CD4-positive, alpha-beta T cell treated with Interleukin-17A for 1 hour (primary cell): ENCODE data around the gene PRRC2B.
"Not testable (repeated sequence)": the region's sequence is repeated elsewhere in the genome, so short reads cannot be mapped to it uniquely, and the experiment has no call there.

Experiments
- DNase-seq: peaks from one replicate; pipeline ENCODE4 v3.0.0-alpha.2; 2020

PRRC2B gene

DNA sequence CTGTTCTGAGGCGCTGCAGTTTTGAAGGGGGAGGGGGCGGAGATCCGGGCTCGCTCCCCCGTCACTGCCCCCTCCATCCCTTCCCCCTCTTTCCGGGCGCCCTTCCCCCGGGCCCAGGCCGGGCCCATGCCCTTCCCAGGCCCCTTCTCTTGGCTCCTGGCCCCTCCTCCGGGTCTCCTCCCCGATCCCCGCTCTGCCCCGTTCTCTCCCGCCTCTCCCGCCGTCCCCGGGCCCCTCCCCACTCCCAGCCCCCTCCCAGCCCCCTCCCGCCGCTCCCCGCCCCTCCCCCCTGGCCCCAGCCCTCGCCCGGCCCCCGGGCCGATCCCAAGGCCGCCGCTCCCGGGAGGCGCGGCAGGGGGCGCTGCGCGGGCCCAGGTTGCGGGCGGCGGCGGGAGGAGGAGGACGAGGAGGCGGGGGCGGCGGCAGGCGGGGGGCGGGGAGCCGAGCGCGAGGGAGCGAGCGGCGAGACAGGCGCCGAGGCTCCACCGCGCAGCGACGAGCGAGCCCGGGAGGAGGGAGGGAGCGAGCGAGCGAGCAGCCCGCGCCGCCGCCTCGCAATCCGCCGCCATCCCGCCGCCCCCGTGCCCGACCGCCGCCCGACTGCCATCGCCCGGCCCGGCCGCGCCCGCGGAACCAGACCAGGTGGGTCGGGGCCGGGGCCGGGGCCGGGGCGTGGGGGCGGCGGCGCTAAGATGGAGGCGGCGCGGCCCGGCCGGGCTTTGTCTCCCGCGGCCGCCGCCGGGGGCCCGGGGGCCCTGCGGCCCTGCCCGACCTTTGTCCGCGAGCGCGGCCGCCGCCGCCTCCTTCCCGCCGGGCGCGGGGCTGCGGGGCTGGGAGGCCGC lies at the start of gene PRRC2B:
PRRC2B (plus strand) TSS at position 465 of the 842 bp plus-strand sequence. CDS start 36,059 bp downstream, outside the sequence.
- DNase-seq: peak; percentile 85

DNA sequence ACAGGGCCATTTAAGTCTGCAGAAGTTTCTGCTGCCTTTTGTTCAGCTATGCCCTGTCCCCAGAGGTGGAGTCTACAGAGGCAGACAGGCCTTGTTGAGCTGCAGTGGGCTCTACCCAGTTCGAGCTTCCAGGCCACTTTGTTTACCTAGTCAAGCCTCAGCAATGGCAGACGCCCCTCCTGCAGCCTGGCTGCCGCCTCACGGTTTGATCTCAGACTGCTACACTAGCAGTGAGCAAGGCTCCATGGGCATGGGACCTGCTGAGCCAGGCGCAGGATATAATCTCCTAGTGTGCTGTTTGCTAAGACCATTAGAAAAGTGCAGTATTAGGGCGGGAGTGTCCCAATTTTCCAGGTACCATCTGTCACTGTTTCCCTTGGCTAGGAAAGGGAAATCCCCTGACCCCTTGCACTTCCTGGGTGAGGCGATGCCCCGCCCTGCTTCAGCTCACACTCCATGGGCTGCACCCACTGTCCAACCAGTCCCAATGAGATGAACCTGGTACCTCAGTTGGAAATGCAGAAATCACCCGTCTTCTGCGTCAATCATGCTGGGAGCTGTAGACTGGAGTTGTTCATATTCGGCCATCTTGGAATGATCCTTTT lies 48.9 kb upstream of the PRRC2B start:
- DNase-seq: not testable (repeated sequence)

DNA sequence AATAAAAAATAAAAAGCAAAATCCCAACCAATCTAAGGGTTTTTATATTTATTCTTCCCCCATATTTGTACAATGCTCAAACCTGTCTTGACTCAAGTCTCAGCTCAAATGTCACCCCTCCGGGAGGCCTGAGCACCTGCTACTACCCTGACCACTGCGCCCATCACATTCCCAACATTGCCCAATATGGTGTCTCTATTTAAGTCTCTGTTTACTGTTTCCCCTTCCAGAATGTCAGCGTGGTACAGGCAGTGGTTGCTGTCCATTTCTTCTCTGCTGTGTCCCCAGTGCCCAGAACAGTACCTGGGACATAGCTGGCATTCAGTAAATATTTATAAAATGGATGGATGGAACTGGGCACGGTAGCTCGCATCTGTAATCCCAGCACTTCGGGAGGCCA lies 47.3 kb upstream of the PRRC2B start:
- no peak for DNase-seq

DNA sequence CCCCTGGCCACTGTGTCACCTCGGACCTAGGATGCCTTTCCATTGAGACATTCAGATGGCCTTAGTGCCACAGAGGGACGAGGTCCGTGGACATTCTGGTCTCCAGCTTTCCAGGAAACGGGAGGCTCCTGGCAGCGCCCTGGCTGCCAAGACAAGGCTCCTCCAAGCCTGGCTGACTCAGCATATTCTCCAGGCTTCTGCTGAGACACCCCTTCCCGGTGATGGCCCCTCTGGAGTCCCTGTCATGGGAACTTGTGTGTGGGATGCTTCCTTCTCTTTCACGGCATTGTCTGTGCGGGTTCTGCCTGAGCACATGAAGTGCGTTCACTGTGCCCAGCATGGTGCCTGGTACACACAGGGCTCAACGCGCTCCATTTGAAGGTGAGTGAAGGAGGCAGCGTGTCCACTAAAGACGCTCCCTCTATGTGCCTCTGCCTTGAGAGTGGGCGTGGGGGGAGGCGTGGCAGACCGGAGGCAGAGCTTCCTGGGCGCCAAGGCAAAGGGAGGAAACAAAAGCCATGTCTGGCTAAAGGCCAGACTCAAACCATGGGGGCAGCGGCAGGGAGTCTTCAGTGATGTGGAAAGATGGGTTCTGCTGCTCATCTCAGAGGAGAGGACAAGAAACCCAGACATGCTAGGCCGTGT lies 46.4 kb upstream of the PRRC2B start:
- no peak for DNase-seq

DNA sequence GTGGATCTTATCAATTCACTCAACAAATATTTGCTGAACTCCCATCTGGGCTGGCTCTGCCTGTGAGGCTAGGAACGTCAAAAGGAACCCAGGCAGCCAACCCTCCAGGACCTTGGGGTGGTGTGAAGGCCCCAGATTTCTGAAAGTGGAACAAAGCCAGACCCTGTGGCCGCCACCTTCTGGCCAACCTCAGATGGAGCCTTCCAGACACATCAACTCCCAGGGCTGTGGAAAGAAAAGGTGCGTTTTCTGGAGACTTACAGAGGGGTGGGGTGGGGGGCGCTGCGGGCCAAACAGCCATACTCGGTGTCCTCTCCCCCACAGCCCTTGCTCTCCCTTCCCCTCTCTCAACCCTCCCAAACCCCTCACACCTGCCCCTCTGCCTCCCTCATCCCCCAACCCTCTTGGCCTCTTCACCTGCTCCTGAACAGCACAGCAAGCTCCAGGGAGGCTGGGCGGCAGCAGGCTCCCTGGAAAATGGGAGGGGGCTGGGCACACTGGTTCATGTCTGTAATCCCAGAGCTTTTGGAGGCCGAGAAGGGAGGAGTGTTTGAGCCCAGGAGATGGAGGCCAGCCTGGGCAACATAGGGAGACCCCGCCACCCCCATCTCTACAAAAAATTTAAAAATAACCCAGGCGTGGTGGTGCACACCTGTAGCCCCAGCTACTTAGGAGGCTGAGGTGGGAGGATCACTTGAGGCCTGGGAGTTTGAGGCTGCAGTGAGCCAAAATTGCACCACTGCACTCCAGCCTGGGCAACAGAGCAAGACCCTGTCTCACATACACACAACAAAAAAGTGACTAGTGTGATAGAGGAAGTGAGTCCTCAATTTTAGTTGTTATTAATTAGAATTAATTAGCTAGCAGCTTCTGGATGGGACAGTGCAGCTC lies 45.0 kb upstream of the PRRC2B start:
- no peak for DNase-seq

DNA sequence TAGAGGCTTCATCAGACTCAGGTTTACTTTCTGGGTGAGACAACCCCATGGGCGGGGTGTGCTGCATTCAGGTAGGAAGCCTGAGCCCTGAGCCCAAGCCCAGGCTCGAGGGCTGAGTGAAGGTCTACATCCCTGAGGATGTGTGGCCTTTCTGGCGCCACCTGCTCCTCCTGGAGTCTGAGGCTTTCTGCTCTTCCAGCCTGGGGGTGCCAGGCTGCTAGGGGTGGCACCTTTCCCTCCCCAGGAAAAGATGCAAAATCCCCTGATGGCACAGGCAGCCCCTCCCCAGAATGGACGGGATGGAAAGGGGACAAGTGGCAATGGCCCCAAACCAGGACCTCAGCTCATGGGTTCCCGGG lies 44.4 kb upstream of the PRRC2B start:
- no peak for DNase-seq

DNA sequence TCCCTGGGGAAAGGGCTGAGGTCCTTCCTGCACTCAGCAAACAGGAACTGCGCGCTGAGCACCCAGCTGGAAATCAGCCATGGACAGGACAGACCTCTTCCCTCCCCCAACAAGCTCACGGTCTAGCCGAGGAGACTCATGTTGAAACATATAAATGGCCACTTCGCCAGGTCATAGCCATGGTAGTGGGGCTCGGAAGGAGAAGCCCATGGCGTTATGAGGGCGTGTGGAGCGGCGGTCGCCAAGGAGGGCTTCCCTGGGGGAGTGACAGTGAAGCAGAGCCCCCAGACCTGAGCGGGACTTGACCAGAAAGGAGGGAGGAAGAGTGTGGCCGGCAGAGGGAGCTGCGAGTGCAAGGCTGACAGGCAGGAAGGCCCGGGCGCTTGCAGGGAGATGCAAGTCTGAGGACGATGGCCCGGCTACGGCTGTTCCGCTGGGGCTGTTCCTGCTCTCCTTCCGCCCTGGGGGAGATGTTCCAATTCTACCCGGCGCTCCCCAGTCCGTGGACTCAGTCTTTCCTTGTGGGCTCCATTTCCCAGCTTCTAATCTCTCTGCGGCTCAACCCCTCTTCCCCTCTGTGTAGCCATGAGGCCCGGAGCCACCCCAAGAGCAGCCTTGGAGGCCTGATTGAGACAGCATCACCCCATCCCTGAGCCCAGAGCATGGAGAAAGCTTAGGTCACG lies 43.9 kb upstream of the PRRC2B start:
- peak; percentile 85 for DNase-seq

DNA sequence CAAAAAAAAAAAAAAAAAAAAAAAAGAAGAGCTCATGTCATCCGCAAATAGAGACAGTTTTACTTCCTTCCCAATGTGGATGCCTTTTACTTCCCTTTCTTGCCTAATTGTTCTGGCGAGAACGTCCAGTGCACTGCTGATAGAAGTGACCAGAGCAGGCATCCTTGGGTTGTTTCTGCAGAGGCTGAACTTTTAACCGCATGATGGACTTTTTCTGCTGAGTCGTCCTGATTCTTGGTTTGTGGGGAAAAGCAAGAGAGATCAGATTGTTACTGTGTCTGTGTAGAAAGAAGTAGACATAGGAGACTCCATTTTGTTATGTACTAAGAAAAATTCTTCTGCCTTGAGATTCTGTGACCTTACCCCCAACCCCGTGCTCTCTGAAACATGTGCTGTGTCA lies 37.4 kb upstream of the PRRC2B start:
- DNase-seq: not testable (repeated sequence)

- DNase-seq: no peak
These were observed 35.3 kb upstream of the PRRC2B start for GRCh38 chr9:131358556-131358955.

- DNase-seq: no peak
These were observed 32.6 kb upstream of the PRRC2B start for GRCh38 chr9:131361202-131361833.

DNA sequence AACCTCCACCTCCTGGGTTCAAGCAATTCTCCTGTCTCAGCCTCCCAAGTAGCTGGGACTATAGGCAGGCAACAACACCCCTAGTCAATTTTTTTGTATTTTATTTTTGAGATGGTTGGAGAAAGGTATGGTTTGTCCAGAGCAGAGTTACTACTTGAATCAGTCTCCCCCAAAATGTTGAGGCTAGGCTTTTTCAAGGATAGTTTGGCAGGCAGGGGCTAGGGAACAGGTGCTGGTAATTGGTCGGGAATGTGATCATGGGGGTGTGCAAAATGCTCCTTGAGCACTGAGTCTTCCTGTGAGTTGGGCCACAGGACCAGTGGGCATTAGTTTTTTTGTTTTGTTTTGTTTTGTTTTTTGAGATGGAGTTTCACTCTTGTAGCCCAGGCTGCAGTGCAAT lies 28.3 kb upstream of the PRRC2B start:
- no peak for DNase-seq

DNA sequence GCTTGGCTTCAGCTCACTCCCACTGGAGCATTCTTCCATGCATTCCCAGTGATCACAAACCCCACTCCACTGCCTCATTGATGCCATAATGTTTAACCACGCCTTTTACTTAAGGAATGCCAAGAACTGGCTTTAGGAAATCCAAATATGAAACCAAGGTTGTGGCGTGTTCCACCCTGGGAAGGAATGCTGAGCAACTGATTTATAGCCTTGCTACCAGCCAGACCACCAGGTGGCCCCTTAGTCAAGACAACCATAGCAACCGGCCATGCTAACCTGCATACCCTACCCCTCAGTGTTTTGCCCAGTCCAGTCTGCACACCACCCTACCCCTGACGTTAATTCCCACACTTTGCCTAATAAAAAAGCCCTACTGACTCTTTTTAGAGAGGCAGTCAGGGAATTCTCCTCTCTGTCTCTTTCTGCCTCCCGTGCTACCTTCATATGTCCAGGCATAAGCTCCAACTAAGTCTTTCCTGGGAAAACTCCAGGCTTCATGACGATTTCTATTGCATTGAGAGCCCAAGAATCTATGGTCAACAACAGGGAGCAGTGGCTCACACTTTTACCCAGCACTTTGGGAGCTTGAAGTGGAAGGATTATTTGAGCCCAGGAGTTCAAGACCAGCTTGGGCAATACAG lies 27.0 kb upstream of the PRRC2B start:
- peak; percentile 17 for DNase-seq

DNA sequence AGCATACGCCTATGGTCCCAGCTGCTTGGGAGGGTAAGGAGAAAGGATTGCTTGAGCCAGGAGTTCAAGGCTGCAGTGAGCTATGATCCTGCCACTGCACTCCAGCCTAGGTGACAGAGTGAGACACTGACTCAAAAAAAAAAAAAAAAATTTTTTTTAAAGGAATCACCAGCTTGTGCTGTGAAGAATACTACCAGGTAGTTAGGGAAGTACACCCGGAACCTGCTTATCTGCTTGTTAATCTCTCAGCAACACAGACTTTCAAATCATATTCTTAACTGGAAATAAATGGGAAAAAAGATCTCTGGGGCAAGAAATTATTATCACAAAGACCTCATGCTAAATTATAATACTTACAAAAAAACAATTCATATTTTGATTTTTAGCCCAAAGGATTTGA lies 26.4 kb upstream of the PRRC2B start:
- DNase-seq: no peak

DNA sequence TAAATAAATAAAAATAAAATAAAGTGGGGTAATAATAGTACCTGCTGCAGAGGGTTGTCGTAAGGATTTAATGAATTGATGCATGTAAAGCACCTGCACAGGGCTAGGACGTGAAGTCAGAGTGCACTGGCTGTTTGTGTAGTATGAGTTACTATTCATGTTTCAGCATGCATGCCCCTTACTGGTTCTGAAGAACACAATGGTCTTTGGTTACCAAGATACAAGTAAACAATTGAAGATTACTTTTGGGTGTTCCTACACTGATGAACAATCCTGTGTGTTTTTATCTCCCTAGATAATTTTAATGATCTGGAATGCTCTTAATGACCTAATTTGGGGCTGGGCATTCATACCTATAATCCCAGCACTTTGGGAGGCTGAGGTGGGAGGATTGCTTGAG lies 23.2 kb upstream of the PRRC2B start:
- no peak for DNase-seq

DNA sequence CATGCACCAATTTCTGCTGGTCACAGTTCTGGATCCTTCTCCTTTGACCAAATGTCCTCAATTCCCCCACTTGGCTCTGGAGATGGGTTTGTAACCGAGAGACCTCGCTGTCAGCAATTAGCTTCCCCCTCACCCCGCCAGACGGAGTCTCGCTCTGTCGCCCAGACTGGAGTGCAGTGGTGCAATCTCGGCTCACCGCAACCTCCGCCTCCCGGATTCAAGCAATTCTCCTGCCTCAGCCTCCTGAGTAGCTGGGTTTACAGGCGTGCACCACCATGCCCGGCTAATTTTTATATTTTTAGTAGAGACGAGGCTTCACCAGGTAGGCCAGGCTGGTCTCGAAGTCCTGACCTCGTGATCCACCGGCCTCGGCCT lies 21.3 kb upstream of the PRRC2B start:
- not testable (repeated sequence) for DNase-seq

GRCh38 chr9:131374638-131375037 lies 19.2 kb upstream of the PRRC2B start:
- DNase-seq: not testable (repeated sequence)

- no peak for DNase-seq
These were observed 14.8 kb upstream of the PRRC2B start for GRCh38 chr9:131379056-131379455.

- no peak for DNase-seq
These were observed 10.8 kb upstream of the PRRC2B start for GRCh38 chr9:131382850-131383729.

GRCh38 chr9:131385296-131385695 lies 8.6 kb upstream of the PRRC2B start:
- no peak for DNase-seq

- peak; percentile 17 for DNase-seq
These were observed 7.6 kb upstream of the PRRC2B start for GRCh38 chr9:131386281-131386680.
